Measurements from ENCODE around the gene RBFOX1.

RBFOX1 gene

DNA sequence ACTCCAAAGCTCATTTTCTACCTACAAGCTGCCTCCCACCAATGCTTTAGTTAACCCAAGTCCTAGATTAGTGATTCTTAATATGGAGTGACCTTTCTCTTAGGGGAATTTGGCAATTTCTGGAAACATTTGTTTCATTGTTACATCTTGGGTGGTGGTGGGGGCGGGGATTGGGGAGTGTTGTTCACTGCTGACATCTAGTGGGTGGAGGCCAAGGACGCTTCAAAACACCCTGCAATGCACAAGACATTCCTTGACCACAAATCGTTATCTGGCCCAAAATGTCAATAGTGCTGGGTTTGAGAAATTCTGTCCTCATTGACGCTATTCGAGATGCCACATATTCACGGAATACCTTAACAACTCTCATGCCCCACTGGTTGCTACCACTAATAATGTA is 282.9 kb downstream of the RBFOX1 start:
- no peak for DNase-seq

DNA sequence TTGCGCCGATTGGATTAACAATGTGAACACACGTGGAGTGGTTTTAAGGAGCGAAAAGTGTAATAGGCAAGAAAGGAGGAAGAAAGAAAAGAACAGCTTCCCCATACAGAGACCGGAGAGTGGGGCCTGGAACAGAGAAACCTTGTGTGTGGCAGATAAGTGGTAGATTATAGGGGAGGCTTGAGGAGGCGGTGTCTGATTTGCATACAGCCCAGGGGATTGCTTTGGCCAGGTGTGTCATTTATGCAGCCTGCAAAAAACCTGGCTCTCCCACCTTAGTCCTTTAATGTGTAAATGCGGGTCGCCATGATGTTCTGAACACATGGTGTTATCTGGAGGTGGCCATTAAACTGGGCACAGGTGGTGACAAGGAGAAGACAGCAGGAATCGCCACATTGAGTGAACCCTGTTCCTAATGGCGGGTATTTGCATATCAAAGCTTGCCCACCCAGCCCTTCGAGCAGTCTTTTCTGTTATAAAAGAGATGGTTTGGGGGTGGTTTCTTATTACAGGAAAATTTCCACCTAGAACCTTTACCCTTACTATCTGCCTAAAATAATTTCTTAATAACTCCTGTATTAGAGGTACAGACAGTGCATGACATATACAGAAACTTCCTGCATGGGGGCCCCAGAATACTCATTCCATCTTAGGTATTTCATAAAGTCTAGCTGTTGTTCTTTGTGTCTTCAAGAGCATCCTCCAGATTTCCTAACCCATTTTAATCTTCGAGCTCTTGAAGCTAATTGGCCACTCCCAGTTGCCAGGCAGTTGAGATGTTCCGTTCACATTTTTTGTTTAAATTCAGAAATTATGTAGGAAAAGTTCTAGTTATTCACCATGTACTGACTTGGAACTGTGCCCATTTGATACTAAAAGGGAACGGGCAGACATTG is 292.5 kb downstream of the RBFOX1 start:
- DNase-seq: no peak

DNA sequence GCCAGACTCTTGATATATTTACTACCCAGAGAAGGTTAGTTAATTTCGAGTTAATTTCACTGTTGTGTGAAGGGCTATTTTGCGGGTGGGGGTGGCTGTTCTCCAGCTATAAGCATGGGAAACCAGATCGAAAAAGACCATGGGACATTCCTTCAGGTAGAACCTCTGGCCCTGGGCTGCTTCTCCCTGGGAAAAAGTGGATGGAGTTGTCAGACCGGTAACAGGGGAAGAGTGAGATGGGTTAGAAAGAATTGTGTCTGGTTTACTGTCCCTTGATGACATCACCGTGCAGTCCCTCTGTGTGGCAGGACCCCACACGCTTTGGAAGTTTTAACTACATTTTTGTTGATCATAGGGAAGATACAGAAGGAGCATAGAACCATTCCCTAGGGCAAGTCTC is 296.3 kb downstream of the RBFOX1 start:
- no peak for DNase-seq

DNA sequence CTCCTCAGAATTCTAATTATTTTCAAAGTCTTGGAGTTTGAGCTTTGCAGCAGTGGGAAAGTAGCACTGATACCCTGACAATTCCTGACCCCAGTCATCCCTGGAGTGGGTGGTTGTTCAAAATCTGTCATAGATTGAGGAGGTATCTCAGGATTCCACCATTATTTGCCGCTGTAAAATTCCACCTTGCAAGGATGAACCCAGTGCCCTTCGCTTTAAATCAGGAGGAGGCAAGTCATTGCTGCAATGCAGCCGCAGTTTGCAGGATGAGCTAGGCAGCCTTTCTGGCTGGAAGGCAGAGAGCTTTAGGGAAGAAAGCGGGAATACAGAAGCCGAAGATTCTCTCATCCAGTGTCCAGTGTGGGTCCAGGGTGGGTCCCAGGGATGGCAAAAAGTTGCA is 296.9 kb downstream of the RBFOX1 start:
- no peak for DNase-seq

DNA sequence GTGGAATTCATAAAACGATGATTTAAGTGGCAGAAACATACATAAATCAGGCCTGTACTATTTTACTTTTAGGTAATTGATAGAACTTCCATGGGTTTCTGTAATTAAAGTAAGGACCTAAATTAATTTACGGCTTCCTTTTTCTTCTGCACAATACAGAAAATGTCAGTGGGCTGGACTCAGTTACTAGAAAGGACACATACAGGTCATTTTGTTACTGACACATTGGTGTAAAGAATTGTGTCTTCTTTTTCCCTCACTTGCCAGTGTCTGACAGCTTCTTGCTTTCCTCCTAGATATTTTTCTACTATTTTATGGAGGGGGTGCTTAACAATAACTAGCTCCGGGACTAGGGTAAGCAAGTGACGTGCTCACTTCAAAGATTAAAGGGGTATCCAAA is 304.8 kb downstream of the RBFOX1 start:
- DNase-seq: no peak

DNA sequence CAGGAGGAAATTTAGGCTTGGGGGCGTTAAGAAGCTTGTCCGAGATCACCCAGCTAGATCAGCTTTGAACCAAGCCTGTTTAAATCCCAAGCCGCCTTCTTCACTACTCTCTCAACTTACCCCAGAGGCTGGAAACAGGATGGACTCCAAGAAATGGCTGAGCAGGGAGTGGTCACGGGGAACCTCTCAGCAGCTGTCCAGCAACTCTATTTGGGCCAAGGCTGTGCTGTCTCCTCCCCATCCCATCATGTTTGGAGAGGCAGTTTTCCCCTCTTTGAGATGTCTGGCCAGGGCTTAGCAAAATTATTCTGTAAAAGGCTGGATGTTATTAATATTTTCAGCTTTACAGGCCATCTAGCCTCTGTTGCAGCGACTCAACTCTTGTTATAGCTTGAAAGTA is 305.7 kb downstream of the RBFOX1 start:
- no peak for DNase-seq

DNA sequence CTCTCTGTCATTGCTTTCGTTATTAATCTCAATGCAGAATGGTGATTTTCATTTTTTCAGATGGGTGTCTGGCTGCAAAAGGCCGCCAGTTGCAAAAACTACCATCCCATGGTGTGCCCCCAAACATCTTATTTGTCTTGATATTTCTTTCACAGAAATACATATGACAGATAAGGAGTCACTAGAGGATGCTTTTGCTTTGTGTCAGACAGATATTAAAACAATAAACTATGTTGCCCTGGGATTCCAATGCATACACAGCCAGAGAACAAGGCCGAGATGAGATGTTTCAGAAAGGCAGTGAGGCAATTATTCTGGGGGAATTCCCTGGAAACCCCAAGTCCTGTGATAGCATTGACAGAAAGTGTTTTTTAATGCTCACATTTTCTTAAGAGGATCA is 307.7 kb downstream of the RBFOX1 start:
- DNase-seq: no peak

DNA sequence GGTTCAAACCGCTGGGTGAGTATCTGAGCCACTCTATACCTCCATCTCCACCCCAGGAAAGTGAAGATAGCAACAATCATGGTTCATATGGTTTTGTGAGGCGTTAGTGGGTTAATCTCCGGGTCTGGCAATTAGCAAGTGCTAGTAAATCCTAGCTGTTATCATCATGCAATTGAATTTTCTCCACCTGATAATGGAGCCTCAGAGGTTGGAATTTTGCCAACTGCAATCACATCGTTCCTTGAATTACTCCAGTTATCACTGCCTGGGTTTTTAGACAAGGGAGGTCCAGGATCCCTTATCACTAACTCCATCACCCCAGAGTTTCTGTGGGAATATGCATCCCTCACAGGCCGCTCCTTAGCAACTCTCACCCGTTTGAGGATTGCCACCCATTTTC is 311.5 kb downstream of the RBFOX1 start:
- no peak for DNase-seq

DNA sequence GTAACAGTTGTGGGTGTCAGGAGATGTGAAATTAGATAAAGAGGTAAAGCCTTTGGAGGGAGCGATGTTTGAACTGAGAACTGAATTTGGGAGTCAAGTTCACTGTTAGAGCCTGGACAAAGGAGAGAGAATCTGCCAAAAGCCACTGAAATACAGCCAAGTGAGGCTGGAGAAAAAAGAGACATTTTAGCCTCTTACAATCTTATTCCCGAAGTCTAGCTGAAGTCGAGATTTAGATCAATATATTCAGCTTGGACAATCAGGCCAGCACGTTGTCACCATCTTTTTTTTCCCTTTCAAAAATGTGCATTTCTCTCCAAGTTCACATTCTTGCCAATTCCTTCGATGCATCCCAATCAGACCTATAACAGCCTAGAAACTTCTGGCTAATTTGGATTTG is 312.2 kb downstream of the RBFOX1 start:
- DNase-seq: no peak

DNA sequence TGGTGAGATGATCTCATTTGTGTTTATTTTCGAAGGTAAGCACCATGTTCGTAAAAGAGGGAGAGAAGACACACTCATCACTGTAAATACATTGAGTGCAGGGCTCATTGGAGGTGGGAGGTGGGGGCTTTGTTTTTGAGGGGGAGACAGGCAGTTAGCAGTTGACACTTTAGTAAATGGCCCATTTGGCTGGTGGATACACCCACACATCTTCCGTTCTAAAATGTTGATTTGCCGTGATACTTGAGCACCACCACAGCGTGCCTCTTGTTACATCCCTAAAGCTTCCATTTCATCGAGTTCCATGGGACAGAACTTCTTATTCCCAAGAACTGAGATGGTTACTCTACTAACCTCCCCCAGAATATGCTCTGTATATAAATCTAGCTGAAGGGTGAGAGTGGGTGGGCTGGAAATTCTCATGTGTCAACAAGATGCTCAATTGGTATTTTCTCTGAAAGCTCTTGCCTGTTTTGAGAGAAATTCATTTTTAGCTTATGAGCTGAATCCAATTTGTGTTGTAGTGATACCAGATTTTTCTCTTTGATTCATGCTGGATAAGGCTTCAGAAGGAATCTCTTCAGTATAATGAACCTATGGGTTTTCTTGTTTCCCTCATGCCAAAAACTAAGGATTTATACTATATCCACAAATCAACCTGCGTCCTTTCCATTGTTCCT is 314.3 kb downstream of the RBFOX1 start:
- DNase-seq: no peak

DNA sequence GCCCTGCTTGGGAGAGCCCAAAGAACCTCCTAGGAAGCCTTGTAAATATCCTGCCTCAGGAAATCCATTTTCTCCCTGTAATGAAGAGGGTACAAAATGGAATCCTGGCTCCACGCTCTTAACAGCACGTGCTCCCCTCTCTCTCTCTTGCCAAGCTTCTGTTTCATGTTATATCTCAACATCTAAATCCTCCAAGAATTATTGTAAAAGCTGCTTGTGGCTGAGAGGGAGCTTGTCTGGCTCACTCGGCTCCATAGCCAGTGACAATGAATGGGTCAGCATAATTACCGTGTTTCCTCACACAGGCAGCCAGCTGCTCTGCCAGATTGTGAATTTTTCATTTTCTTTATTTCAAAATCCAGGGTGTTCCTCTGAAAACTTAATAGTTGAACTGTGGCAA is 317.8 kb downstream of the RBFOX1 start:
- no peak for DNase-seq

DNA sequence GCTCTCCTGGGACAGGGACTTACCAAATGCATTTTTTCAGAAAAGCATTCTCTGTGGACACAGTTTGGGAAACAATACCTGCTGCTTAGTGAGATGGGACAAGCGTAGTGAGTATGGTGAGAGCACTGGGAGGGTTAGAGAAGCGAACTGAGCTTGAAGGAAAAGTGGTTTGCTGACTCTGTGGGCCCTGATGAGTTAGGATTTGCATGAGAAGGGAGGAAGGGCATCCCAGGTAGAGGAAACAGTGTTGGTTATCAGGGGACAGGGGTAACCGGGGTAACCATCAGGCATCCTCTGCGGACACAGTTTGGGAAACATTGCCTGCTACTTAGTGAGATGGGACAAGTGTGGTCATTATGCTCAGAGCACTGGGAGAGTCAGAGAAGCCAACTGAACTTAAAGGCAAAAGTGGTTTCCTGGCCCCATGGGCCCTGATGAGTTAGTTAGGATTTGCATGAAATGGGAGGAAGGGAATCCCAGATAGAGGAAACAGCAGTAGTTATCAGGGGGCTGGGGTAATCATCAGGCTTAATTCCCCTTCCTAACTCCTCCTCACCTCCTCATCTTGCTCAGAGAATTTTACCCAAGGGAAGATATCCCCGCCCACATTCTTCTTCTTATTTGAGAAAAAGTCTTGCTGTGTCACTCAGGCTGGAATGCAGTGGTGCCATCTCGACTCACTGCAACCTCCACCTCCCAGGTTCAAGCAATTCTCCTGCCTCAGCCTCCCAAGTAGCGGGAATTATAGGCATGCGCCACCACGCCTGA is 319.3 kb downstream of the RBFOX1 start:
- DNase-seq: no peak

DNA sequence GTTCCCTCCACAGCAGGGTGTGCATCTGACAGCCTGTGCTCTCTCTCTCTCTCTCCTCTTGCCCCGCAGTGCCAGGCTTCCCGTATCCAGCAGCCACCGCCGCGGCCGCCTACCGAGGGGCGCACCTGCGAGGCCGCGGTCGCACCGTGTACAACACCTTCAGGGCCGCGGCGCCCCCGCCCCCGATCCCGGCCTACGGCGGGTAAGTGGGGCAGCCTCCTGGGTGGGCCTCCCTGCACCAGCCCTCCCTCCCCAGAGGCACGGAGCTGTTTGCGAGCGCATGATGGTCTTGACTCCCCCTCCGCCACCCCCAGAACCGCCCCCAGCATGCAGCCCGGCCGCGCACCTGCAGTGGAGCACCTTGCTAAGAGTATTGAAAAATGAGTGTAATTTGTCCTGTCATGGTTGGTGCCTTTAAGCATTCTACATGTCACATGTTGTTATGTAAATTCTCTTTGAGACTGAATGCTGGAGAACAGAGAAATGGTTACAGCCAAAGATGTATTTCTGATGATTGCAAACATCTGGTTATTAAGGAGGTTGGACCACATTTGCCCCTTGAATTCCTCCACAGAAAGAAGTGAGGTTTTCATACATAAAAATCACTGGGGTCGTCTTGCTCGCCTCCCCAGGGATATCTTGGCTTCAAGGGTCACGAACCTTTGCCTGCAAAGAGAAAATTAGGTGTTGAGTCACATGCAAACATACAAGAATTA is 321.3 kb downstream of the RBFOX1 start:
- DNase-seq: no peak

DNA sequence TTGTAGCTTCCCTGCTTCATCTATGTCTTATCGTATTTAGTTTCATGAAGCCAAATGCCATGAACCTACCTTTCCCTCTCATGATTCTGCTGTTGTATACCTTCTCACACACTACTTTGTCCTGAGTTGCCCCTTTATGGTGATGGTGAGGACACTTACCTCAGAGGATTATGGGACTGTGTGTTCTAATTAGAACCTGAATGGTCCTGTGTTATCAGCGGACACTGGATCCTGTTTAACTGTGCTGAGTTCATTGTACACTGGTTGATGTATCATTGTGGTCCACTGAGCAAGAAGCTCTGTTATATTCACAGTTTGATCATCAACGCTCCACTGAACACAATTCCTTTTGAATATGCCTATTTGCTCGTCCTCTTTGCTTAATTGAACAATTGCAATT is 343.0 kb downstream of the RBFOX1 start:
- no peak for DNase-seq

DNA sequence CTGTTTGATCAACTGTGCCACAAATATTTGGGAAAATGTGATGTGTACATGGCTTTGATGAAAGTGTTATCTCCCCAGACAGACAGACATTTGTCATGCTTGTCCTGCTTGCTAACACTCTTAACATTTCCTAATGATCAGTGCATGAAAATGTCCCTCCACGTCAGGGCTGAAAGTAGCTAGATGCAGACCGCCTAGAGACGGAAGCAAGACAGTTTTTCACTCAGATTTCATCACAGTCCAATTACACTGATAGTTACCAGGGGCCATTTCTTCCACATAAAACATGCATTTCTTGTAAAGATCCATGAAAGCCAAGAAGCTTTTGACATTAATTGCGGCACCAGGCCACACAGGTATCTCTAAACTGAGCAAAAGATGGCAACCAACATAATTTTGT is 347.7 kb downstream of the RBFOX1 start:
- no peak for DNase-seq

DNA sequence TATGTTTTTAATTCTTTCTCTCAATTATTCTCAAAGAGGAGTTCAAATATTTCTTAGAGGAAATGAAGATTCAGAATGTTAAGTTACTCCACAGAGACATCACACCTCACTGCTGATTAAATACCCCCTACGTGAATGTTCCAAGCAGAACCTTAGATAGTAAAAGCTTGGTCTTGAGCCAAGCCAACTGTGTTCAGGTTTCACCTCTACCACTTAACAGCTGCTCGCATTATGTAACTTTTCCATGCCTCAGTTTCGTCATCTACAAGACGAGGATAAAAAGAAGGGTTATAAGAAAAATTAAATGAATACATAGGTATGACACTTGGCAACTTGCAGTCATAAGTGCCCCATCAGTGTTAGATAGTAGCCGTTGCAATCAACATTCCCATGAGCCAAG is 356.2 kb downstream of the RBFOX1 start:
- DNase-seq: no peak

DNA sequence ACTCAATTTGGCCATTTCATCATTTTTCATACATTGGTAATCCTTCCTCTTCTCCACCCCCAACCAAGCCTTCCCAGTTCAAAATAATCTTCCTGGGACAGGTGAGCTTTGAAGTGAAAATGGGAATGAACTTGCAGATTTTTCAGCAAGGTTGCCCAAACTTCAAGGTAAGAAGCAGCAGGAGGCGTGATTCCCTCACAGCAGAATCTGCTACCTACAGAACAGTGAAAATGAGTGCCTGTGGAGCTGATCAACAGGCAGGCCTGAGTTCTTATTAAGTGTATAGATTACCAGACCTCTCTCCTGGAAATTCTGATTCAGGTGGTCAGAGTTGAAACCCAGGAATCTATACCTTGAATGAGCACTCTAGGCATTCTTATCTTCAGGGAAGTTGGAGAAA is 356.6 kb downstream of the RBFOX1 start:
- no peak for DNase-seq

DNA sequence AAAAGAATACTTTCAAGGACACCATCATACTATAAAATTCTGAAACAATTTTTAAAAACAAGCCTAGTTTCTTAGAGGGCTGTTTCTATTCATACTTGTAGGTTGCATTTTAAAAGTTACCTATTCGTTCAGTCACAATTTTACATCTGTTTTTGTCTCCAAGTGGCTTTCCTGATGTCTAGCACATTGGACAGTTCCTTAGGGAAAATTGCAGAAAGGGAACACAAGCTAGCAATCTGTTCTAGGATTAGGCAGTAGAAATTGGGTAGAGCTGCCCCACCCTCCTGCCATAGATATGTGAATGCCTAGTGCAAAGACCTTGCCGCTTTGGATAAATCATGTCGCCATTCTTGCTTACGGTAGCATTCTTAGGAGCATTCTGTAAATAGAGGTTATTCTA is 358.9 kb downstream of the RBFOX1 start:
- no peak for DNase-seq

DNA sequence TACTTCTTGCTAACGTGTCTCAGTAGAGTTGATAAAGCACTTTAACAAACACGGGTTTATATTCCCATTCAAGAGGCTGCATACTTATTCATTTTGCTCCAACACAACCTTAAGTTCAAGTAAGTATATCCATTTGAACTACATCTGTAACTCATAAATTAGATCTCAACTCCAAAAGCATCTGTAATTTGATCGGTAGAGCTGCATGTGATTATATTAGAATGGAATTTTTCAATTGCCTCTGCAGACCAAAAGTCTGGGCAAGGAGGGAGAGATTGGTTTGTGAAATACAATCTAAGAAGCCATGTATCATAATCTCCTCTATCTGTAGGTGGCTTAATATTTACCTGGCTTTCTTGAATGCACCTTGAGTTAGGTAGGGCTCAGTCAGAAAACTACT is 371.0 kb downstream of the RBFOX1 start:
- no peak for DNase-seq

DNA sequence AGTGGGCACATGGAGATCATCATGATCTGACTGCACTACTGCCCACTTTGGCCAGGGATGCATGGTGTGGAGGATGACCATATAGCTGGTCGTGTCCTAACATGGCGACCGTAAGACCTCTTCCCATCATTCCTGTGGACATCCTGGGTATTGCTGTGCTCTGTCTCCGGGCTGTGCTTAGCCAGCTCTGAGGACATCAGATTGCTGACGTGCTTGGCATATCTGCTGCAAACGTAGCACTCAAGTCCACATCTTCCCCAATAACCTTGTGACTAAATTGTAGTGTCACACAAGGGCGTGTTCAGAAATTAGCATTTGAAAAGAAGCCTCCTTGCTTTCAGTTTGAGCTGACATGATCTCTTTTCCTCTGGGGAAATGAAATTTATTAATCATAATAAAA is 373.2 kb downstream of the RBFOX1 start:
- DNase-seq: no peak

DNA sequence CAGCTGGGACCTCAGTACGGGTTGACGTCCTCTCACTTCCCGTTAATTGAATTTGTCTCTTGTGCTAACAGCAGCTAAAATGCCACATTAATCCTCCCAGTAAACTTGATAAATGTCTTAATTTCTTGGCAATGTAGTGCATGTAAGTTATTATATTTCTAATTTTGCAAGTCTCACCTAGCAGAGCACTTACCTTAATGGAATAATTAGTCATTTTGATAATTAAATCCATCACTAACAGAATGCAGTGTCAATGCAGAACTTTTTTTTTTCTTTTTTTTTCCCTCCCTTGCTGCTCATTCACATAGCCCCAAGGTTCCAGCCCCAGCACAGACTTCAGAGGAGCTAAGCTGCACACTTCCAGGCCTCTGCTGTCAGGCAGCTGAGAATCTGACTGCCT is 376.5 kb downstream of the RBFOX1 start:
- DNase-seq: no peak

DNA sequence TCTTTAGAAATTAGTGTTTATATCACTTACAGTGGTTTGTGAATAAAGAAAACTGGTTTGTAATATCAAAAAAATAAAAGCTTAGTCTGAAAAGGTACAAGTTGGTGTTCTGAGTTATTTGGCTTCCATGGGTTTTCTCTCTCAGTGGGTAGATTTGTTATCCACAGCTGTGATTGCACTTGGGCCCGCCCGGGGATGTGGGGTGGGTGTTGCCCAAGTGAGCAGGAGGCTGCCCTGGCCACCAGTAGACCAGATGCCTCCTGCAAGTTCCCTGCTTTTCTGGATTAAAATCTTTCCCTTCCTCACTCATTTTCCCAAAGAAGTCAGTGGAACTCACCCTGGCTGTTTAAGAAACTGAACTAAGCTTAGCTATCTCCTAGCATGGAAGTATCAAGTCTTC is 380.6 kb downstream of the RBFOX1 start:
- no peak for DNase-seq

DNA sequence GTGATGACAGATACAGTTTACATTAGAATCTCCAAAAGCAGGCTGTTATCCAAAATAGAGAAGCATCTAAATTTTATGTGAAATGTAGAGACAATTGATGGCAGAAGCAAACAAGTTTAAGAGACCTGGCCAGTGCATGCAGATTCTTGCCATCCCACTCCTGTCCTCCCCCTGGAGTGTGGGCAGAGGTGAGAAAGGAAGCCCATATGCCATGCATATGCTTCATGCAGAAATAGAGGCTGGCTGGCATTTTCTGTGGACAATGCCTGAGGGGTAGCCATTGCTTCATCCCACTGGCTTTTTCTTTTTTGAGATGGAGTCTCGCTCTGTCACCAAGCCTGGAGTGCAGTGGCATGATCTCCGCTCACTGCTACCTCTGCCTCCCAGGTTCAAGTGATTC is 382.1 kb downstream of the RBFOX1 start:
- no peak for DNase-seq
